ENCODE measurements around the gene NUP153.
"Not testable (repeated sequence)": the region's sequence is repeated elsewhere in the genome, so short reads cannot be mapped to it uniquely, and the experiment has no call there.

GRCh38 chr6:17708035-17708434 lies 1.3 kb upstream of the NUP153 start:
- TF ChIP-seq CTCF (IDR thresholded peaks at IDR 0.05); ZNF512 (CRISPR knock-in tag; IDR thresholded peaks at IDR 0.05; ENCODE audit: borderline replicate concordance): not testable (repeated sequence)

Measured in WTC11 (cell line).